H9 (cell line): ENCODE measurements around the gene HAPLN2. TPM values are rescaled to one million over a fixed set of nuclear protein-coding genes. Genes with fewer than 3 reads are reported as not detected.
A peak's percentile ranks its signal among the peaks of the same experiment; 100 is the strongest.

Experiments used
- DNase-seq: peaks from one replicate; pipeline ENCODE4 v3.0.0-alpha.2; 2017
- H2AFZ ChIP-seq: one replicate; pipeline ENCODE4 v1.6.1; 2013; ENCODE audit warnings: mild to moderate bottlenecking, low read length, control low read depth, moderate library complexity
- H2AK5ac ChIP-seq: 2 replicates; pipeline ENCODE4 v1.6.1; 2013; ENCODE audit warnings: low read length, control low read depth, mixed read lengths; ENCODE audit not compliant: insufficient read length
- H2BK120ac ChIP-seq: one replicate; pipeline ENCODE4 v1.6.1; 2013; ENCODE audit warnings: low read depth, mild to moderate bottlenecking, low read length, control low read depth, inconsistent platforms; ENCODE audit not compliant: poor library complexity, severe bottlenecking
- H2BK12ac ChIP-seq: 2 replicates; pipeline ENCODE4 v1.6.1; 2013; ENCODE audit warnings: low read length, control low read depth, mixed read lengths, low read depth; ENCODE audit not compliant: insufficient read length
- H2BK15ac ChIP-seq: 2 replicates; pipeline ENCODE4 v1.6.1; 2013; ENCODE audit warnings: low read depth, low read length, control low read depth
- H2BK20ac ChIP-seq: one replicate; pipeline ENCODE4 v1.6.1; 2013; ENCODE audit warnings: low read depth, mild to moderate bottlenecking, low read length, control low read depth, inconsistent platforms; ENCODE audit not compliant: poor library complexity, severe bottlenecking
- H2BK5ac ChIP-seq: 2 replicates; pipeline ENCODE4 v1.6.1; 2013; ENCODE audit warnings: low read length, control low read depth, mixed read lengths; ENCODE audit not compliant: insufficient read length
- H3K14ac ChIP-seq: 2 replicates; pipeline ENCODE4 v1.6.1; 2013; ENCODE audit warnings: low read length, control low read depth; ENCODE audit not compliant: insufficient read depth
- H3K18ac ChIP-seq: 2 replicates; pipeline ENCODE4 v1.6.1; 2013; ENCODE audit warnings: low read depth, mild to moderate bottlenecking, mixed read lengths, low read length, control low read depth; ENCODE audit not compliant: insufficient read length
- H3K23ac ChIP-seq: 2 replicates; pipeline ENCODE4 v1.6.1; 2013; ENCODE audit warnings: low read length, control low read depth, mixed read lengths, low read depth; ENCODE audit not compliant: insufficient read length
- H3K23me2 ChIP-seq: 2 replicates; pipeline ENCODE4 v1.6.1; 2013; ENCODE audit warnings: low read depth, mild to moderate bottlenecking, mixed read lengths, low read length, control low read depth; ENCODE audit not compliant: insufficient read length, poor library complexity, severe bottlenecking
- H3K27ac ChIP-seq: 2 replicates; pipeline ENCODE4 v1.5.1; 2013; ENCODE audit warnings: low read length, control low read depth, mixed read lengths, low read depth; ENCODE audit not compliant: insufficient read length
- H3K27me3 ChIP-seq: 2 replicates; pipeline ENCODE4 v1.6.1; 2013; ENCODE audit warnings: low read length, control low read depth, inconsistent platforms; ENCODE audit not compliant: insufficient read depth
- H3K4ac ChIP-seq: 2 replicates; pipeline ENCODE4 v1.6.1; 2013; ENCODE audit warnings: low read depth, mild to moderate bottlenecking, control low read depth, inconsistent platforms, low read length, moderate library complexity
- H3K4me1 ChIP-seq: 2 replicates; pipeline ENCODE4 v1.6.1; 2013; ENCODE audit warnings: low read length, control low read depth, inconsistent platforms; ENCODE audit not compliant: insufficient read depth
- H3K4me2 ChIP-seq: 2 replicates; pipeline ENCODE4 v1.6.1; 2013; ENCODE audit warnings: low read length, control low read depth, mixed read lengths; ENCODE audit not compliant: insufficient read length, insufficient read depth
- H3K56ac ChIP-seq: 2 replicates; pipeline ENCODE4 v1.6.1; 2013; ENCODE audit warnings: low read depth, mild to moderate bottlenecking, mixed read lengths, low read length, control low read depth; ENCODE audit not compliant: insufficient read length
- H3K79me1 ChIP-seq: 2 replicates; pipeline ENCODE4 v1.6.1; 2013; ENCODE audit warnings: low read depth, mild to moderate bottlenecking, moderate library complexity, low read length, control low read depth, inconsistent platforms; ENCODE audit not compliant: insufficient read depth, poor library complexity, severe bottlenecking
- H3K79me2 ChIP-seq: 2 replicates; pipeline ENCODE4 v1.6.1; 2013; ENCODE audit warnings: low read length, control low read depth, inconsistent platforms; ENCODE audit not compliant: insufficient read depth
- H3K9ac ChIP-seq: 2 replicates; pipeline ENCODE4 v1.6.1; 2013; ENCODE audit warnings: low read length, control low read depth, mixed read lengths; ENCODE audit not compliant: insufficient read length; ENCODE audit errors: extremely low read depth
- H3K9me3 ChIP-seq: one replicate; pipeline ENCODE4 v1.6.1; 2013; ENCODE audit warnings: low read depth, low read length, inconsistent platforms; ENCODE audit not compliant: control insufficient read depth
- H3T11ph ChIP-seq: one replicate; pipeline ENCODE4 v1.6.1; 2013; ENCODE audit warnings: mild to moderate bottlenecking, low read length, control low read depth, inconsistent platforms
- H4K20me1 ChIP-seq: one replicate; pipeline ENCODE4 v1.6.1; 2013; ENCODE audit not compliant: control insufficient read depth, insufficient read length, insufficient read depth
- H4K5ac ChIP-seq: 2 replicates; pipeline ENCODE4 v1.6.1; 2013; ENCODE audit warnings: low read depth, mild to moderate bottlenecking, mixed read lengths, low read length, control low read depth; ENCODE audit not compliant: insufficient read length
- H4K8ac ChIP-seq: replicated peaks from 2 replicates; pipeline ENCODE4 v1.6.1; 2013; ENCODE audit warnings: low read length, control low read depth, mixed read lengths, low read depth; ENCODE audit not compliant: insufficient read length
- H4K91ac ChIP-seq: 2 replicates; pipeline ENCODE4 v1.6.1; 2013; ENCODE audit warnings: low read depth, mild to moderate bottlenecking, moderate library complexity, mixed read lengths, low read length, control low read depth; ENCODE audit not compliant: insufficient read length
- H3K27ac Mint-ChIP-seq, 3 experiments: 2 replicates in 2 of 3; 3 replicates in 1 of 3; pipeline ENCODE4 v1.8.0; 2020 to 2021; ENCODE audit warnings: mixed read lengths in 3 of 3, mild to moderate bottlenecking in 1 of 3, moderate library complexity in 1 of 3
- H3K27me3 Mint-ChIP-seq: 2 replicates; pipeline ENCODE4 v1.8.0; 2021; ENCODE audit warnings: low read depth, mild to moderate bottlenecking, moderate library complexity, mixed read lengths
- H3K36me3 Mint-ChIP-seq, 3 experiments: 2 replicates in 2 of 3; 3 replicates in 1 of 3; pipeline ENCODE4 v1.8.0; 2020 to 2021; ENCODE audit warnings: low read depth in 3 of 3, mixed read lengths in 3 of 3; ENCODE audit not compliant: insufficient read depth in 1 of 3
- H3K4me1 Mint-ChIP-seq, 2 experiments: 2 replicates each; pipeline ENCODE4 v1.8.0; 2020; ENCODE audit warnings: mixed read lengths in 2 of 2
- H3K4me3 Mint-ChIP-seq, 2 experiments: 2 replicates in 1 of 2; 3 replicates in 1 of 2; pipeline ENCODE4 v1.8.0; 2020 to 2021; ENCODE audit warnings: mild to moderate bottlenecking in 2 of 2, mixed read lengths in 2 of 2, moderate library complexity in 1 of 2
- H3K9me3 Mint-ChIP-seq, 2 experiments: 2 replicates in 1 of 2; 3 replicates in 1 of 2; pipeline ENCODE4 v1.8.0; 2020; ENCODE audit warnings: mild to moderate bottlenecking in 2 of 2, mixed read lengths in 2 of 2, moderate library complexity in 1 of 2
- CTCF ChIP-seq: fragments of 200-600 bp; sonication (generic); conservative IDR thresholded peaks from 3 replicates; pipeline ENCODE4 v1.8.0; 2021; ENCODE audit warnings: antibody characterized with exemption, mild to moderate bottlenecking
- WGBS: extraction: QIAGEN DNeasy Blood & Tissue Kit; methylation state at CpG from one replicate; pipeline ENCODE4 v1.1.7; 2013; ENCODE audit warnings: missing lambda C conversion rate, low lambda C conversion rate, mixed read lengths; ENCODE audit not compliant: insufficient read length; ENCODE audit errors: extremely low coverage; 5-methylcytosine and 5-hydroxymethylcytosine counted together
- total RNA-seq: library from RNA; stranded (reverse); gene quantifications from 2 replicates; pipeline ENCODE4 v1.2.1, GENCODE V29; 2021

HAPLN2 gene
- total RNA-seq, 1 experiment from 2014 or later: 0.46 TPM

- no peak for TF ChIP-seq CTCF
Observed at GRCh38 chr1:156591181-156591431, 28.1 kb upstream of the HAPLN2 start.

More at GRCh38 chr1:156591181-156591431, 28.1 kb upstream of the HAPLN2 start:
- Histone ChIP-seq H3K4me1 (no peaks in the 10 kb centered on the region), H3K23me2 (peaks cover 3% of the 10 kb centered on the region), H3K4me2 (peak overlapping the region; percentile 74), H3K79me1 (no peaks in the 10 kb centered on the region), H4K8ac (no peak overlapping the region), H3K18ac (no peak overlapping the region), H3K9me3 (no peaks in the 10 kb centered on the region), H3K14ac (no peak overlapping the region), H4K20me1 (peaks cover 2% of the 10 kb centered on the region), H2BK12ac (no peak overlapping the region), H4K91ac (no peak overlapping the region), H2BK15ac (no peak overlapping the region), H3K23ac (no peak overlapping the region), H3K56ac (no peak overlapping the region), H2AFZ (no peak overlapping the region), H3K27me3 (no peaks in the 10 kb centered on the region), H3K79me2 (no peaks in the 10 kb centered on the region), H2BK5ac (no peak overlapping the region), H2AK5ac (no peak overlapping the region), H3K27ac (peak overlapping the region; percentile 20), H4K5ac (no peak overlapping the region), H3K9ac (peak overlapping the region; percentile 60), H3K4ac (no peak overlapping the region), H2BK20ac (no peak overlapping the region), H3T11ph (no peak overlapping the region), H2BK120ac (no peak overlapping the region)
- WGBS: no CpG with 5 or more reads among the region's 6 CpGs
- no peak for DNase-seq
- Mint-ChIP-seq H3K4me1 (peaks cover 16 to 17% of the 10 kb centered on the region in 2 experiments), H3K27ac (peak overlapping the region; percentile 80 to 95 (median 94); a peak in 6 of 7 replicates), H3K27me3 (no peaks in the 10 kb centered on the region), H3K4me3 (peak overlapping the region; percentile 79 to 88), H3K9me3 (no peaks in the 10 kb centered on the region), H3K36me3 (peaks cover 15 to 38% (median 28%) of the 10 kb centered on the region in 3 experiments; a peak in 6 of 7 replicates)
